Activated CD4-positive, CD25-positive, alpha-beta regulatory T cell (primary cell): ENCODE data around the gene SCN8A.
"Not testable (repeated sequence)": the region's sequence is repeated elsewhere in the genome, so short reads cannot be mapped to it uniquely, and the experiment has no call there.

ENCODE experiments used
- DNase-seq, 4 experiments: peaks; one replicate each; lab custom pipeline; 2025; lab: John Stamatoyannopoulos, UW

SCN8A gene

GRCh38 chr12:51815571-51815970 lies 224.5 kb downstream of the SCN8A start:
- no peak for DNase-seq

GRCh38 chr12:51817027-51817953 lies 226.3 kb downstream of the SCN8A start:
- DNase-seq: no peak

GRCh38 chr12:51818086-51818485 lies 227.1 kb downstream of the SCN8A start:
- DNase-seq: no peak

GRCh38 chr12:51818566-51819300 lies 227.7 kb downstream of the SCN8A start:
- no peak for DNase-seq

GRCh38 chr12:51819736-51820525 lies 228.9 kb downstream of the SCN8A start:
- DNase-seq: no peak

- peak; percentile 56 to 65 (median 56) for DNase-seq
Measured at GRCh38 chr12:51820526-51821439, 229.8 kb downstream of the SCN8A start.

GRCh38 chr12:51821440-51822260 lies 230.6 kb downstream of the SCN8A start:
- peak in 1 of 4 experiments; percentile 21 for DNase-seq

GRCh38 chr12:51822261-51822616 lies 231.2 kb downstream of the SCN8A start:
- DNase-seq: no peak

GRCh38 chr12:51822956-51823355 lies 231.9 kb downstream of the SCN8A start:
- no peak for DNase-seq

GRCh38 chr12:51823875-51824565 lies 233.0 kb downstream of the SCN8A start:
- DNase-seq: no peak

- no peak for DNase-seq
Measured at GRCh38 chr12:51825216-51825615, 234.2 kb downstream of the SCN8A start.

GRCh38 chr12:51826881-51827280 lies 235.8 kb downstream of the SCN8A start:
- no peak for DNase-seq

- DNase-seq: no peak
Measured at GRCh38 chr12:51827925-51828818, 237.1 kb downstream of the SCN8A start.

- DNase-seq: no peak
Measured at GRCh38 chr12:51829011-51829481, 238.0 kb downstream of the SCN8A start.

GRCh38 chr12:51829641-51830040 lies 238.6 kb downstream of the SCN8A start:
- DNase-seq: no peak

GRCh38 chr12:51831817-51832216 lies 240.8 kb downstream of the SCN8A start:
- DNase-seq: not testable (repeated sequence)

- DNase-seq: no peak
Measured at GRCh38 chr12:51832354-51833107, 241.5 kb downstream of the SCN8A start.
